PC-9 (cell line): Measurements from ENCODE around the gene CTNS. TPM values are rescaled to one million over a fixed set of nuclear protein-coding genes. Genes with fewer than 3 reads are reported as not detected.
"Not testable (repeated sequence)": the region's sequence is repeated elsewhere in the genome, so short reads cannot be mapped to it uniquely, and the experiment has no call there.

Source experiments
- BruUV-seq: library from RNA; stranded (reverse); fragments of 400-500 nt; replicated peaks from 2 replicates; lab custom pipeline; 2021; lab: Mats Ljungman, UMichigan
- CTCF ChIA-PET: fragments of 300-600 bp; sonication (Branson Sonifier 250); formaldehyde crosslinking; loops from one replicate; lab custom pipeline; 2022; ENCODE audit warnings: antibody characterized with exemption; lab: Charles Lee
- POLR2A ChIA-PET: fragments of 300-600 bp; sonication (Branson Sonifier 250); formaldehyde crosslinking; loops from one replicate; lab custom pipeline; 2022; ENCODE audit warnings: antibody characterized with exemption; ENCODE audit not compliant: unreplicated experiment; lab: Charles Lee
- DNase-seq, 2 experiments: peaks; one replicate each; pipeline versions ENCODE4 v3.0.0 to v3.0.0-alpha.2; 2015 to 2022; ENCODE audit warnings: mixed read lengths in 1 of 2
- H2AFZ ChIP-seq: fragments of 200-600 bp; sonication (generic); 2 replicates; pipeline ENCODE4 v1.8.1; 2017; ENCODE audit warnings: antibody characterized with exemption
- H3F3A ChIP-seq: fragments of 200-600 bp; sonication (generic); 2 replicates; pipeline ENCODE4 v1.8.1; 2017; ENCODE audit warnings: antibody characterized with exemption, mild to moderate bottlenecking, low read depth; ENCODE audit not compliant: insufficient read depth
- H3K27ac ChIP-seq: fragments of 200-600 bp; sonication (generic); 2 replicates; pipeline ENCODE4 v1.6.1; 2016; ENCODE audit warnings: mixed run types
- H3K27me3 ChIP-seq: fragments of 200-600 bp; sonication (generic); 2 replicates; pipeline ENCODE4 v1.6.1; 2016; ENCODE audit warnings: low read depth, mixed run types; ENCODE audit not compliant: insufficient read depth
- H3K36me3 ChIP-seq: fragments of 200-600 bp; sonication (generic); 2 replicates; pipeline ENCODE4 v1.6.1; 2016; ENCODE audit warnings: low read depth, mixed run types
- H3K4me1 ChIP-seq: fragments of 200-600 bp; sonication (generic); replicated peaks from 2 replicates; pipeline ENCODE4 v1.6.1; 2016; ENCODE audit warnings: mixed run types; ENCODE audit not compliant: insufficient read depth
- H3K4me2 ChIP-seq: fragments of 200-600 bp; sonication (generic); 2 replicates; pipeline ENCODE4 v1.6.1; 2017; ENCODE audit warnings: mixed run types
- H3K4me3 ChIP-seq: fragments of 200-600 bp; sonication (generic); 2 replicates; pipeline ENCODE4 v1.6.1; 2016; ENCODE audit warnings: mixed run types
- H3K79me2 ChIP-seq: fragments of 200-600 bp; sonication (generic); 2 replicates; pipeline ENCODE4 v1.6.1; 2017; ENCODE audit warnings: low read depth, mixed run types
- H3K9me2 ChIP-seq: fragments of 200-600 bp; sonication (generic); 2 replicates; pipeline ENCODE4 v1.8.1; 2017; ENCODE audit warnings: mild to moderate bottlenecking; ENCODE audit not compliant: insufficient read depth
- H3K9me3 ChIP-seq: fragments of 200-600 bp; sonication (generic); 2 replicates; pipeline ENCODE4 v1.8.1; 2016; ENCODE audit warnings: low read depth; ENCODE audit not compliant: insufficient read depth
- H4K20me1 ChIP-seq: fragments of 200-600 bp; sonication (generic); 2 replicates; pipeline ENCODE4 v1.8.1; 2017; ENCODE audit not compliant: insufficient read depth
- CTCF ChIP-seq: fragments of 200-600 bp; sonication (generic); conservative IDR thresholded peaks from 2 replicates; pipeline ENCODE4 v1.6.1; 2017; ENCODE audit warnings: mixed run types, antibody characterized with exemption, mild to moderate bottlenecking, moderate library complexity
- EZH2 ChIP-seq: fragments of 200-600 bp; sonication (generic); IDR thresholded peaks from 2 replicates; pipeline ENCODE4 v1.8.0; 2017; ENCODE audit warnings: antibody characterized with exemption, low read depth
- intact Hi-C: fragments of 100-400 bp; cut with micrococcal nuclease; formaldehyde crosslinking; loops from one replicate; pipeline ENCODE4 v1.10.0; 2022; ENCODE audit not compliant: unreplicated experiment
- total RNA-seq: library from RNA; stranded (reverse); gene quantifications from 2 replicates; pipeline ENCODE4 v1.2.3, GENCODE V29; 2021

The CTNS gene
- total RNA-seq, 1 experiment from 2014 or later = 12.5 TPM

- BruUV-seq = no TSS peak
- Histone ChIP-seq H3K9me3 (no peaks in the 10 kb centered on the region), H3F3A (0 out of 2 replicates have a peak, but pooled peaks cover 5% of the 10 kb centered on the region), H3K4me1 (no peaks in the 10 kb centered on the region), H4K20me1 (no peaks in the 10 kb centered on the region), H3K9me2 (no peaks in the 10 kb centered on the region; the same call in 1 of the 2 replicates), H3K4me3 (no peak overlapping the region), H3K4me2 (no peak overlapping the region), H3K27ac (no peak overlapping the region), H3K79me2 (no peaks in the 10 kb centered on the region), H3K27me3 (no peaks in the 10 kb centered on the region), H2AFZ (no peak overlapping the region), H3K36me3 (no peaks in the 10 kb centered on the region)
- no peak for TF ChIP-seq CTCF
- no peak for TF ChIP-seq EZH2
- ChIA-PET POLR2A (no interaction called here), CTCF (no interaction called here)
- intact Hi-C loops = no loop called here
- no peak for DNase-seq
Measured at GRCh38 chr17:3704931-3705717, 68.6 kb downstream of the CTNS start.

- BruUV-seq, H3F3A ChIP-seq, CTCF ChIA-PET, H3K9me2 ChIP-seq, H3K4me1 ChIP-seq, DNase-seq, H3K79me2 ChIP-seq, intact Hi-C loops, H4K20me1 ChIP-seq, POLR2A ChIA-PET, H3K27me3 ChIP-seq, H2AFZ ChIP-seq, H3K27ac ChIP-seq, H3K9me3 ChIP-seq, H3K4me2 ChIP-seq, H3K36me3 ChIP-seq, H3K4me3 ChIP-seq: not testable (repeated sequence)
Measured at GRCh38 chr17:3705718-3705984, 69.1 kb downstream of the CTNS start.

- intact Hi-C loops = no loop called here
- Histone ChIP-seq H3K79me2 (no peaks in the 10 kb centered on the region), H3K36me3 (no peaks in the 10 kb centered on the region), H3F3A (peaks cover 18% of the 10 kb centered on the region; the same call in 1 of the 2 replicates), H3K4me2 (no peak overlapping the region), H3K9me2 (no peaks in the 10 kb centered on the region; the same call in 1 of the 2 replicates), H4K20me1 (no peaks in the 10 kb centered on the region), H3K4me3 (no peak overlapping the region), H2AFZ (no peak overlapping the region), H3K27ac (no peak overlapping the region), H3K27me3 (no peaks in the 10 kb centered on the region), H3K9me3 (no peaks in the 10 kb centered on the region), H3K4me1 (peaks cover 16% of the 10 kb centered on the region)
- ChIA-PET POLR2A (no interaction called here), CTCF (interaction anchor here (1.1 kb wide), 1 partner anchor 15 kb away, joined by 9 read pairs; no protein-coding TSS in a partner anchor)
- BruUV-seq = no TSS peak
- no peak for DNase-seq
- no peak for TF ChIP-seq CTCF
- no peak for TF ChIP-seq EZH2
Measured at GRCh38 chr17:3708366-3708765, 71.8 kb downstream of the CTNS start.
